Activated CD4-positive, alpha-beta T cell treated with anti-CD3 and anti-CD28 coated beads for 48 hours (primary cell): ENCODE results near the gene RFC2.
A peak's percentile ranks its signal among the peaks of the same experiment; 100 is the strongest.
"Not testable (repeated sequence)": the region's sequence is repeated elsewhere in the genome, so short reads cannot be mapped to it uniquely, and the experiment has no call there.

Experiments used
- DNase-seq: peaks from one replicate; pipeline ENCODE4 v3.0.0-alpha.2; 2020

Gene RFC2

GRCh38 chr7:74216361-74216761 lies 37.8 kb downstream of the RFC2 start:
- no peak for DNase-seq

- no peak for DNase-seq
These were observed 38.3 kb downstream of the RFC2 start for GRCh38 chr7:74215921-74216320.

GRCh38 chr7:74214816-74215630 lies 39.2 kb downstream of the RFC2 start:
- DNase-seq: no peak

- no peak for DNase-seq
These were observed 41.5 kb downstream of the RFC2 start for GRCh38 chr7:74212661-74213060.

GRCh38 chr7:74208241-74208640 lies 46.0 kb downstream of the RFC2 start:
- DNase-seq: not testable (repeated sequence)

GRCh38 chr7:74207586-74207985 lies 46.6 kb downstream of the RFC2 start:
- no peak for DNase-seq

- peak; percentile 87 for DNase-seq
These were observed 47.5 kb downstream of the RFC2 start for GRCh38 chr7:74206589-74207120.

- not testable (repeated sequence) for DNase-seq
These were observed 48.1 kb downstream of the RFC2 start for GRCh38 chr7:74206052-74206451.

- no peak for DNase-seq
These were observed 50.1 kb downstream of the RFC2 start for GRCh38 chr7:74203956-74204618.

GRCh38 chr7:74202841-74203556 lies 51.2 kb downstream of the RFC2 start:
- no peak for DNase-seq

GRCh38 chr7:74199551-74200355 lies 54.4 kb downstream of the RFC2 start:
- no peak for DNase-seq

- DNase-seq: no peak
These were observed 56.6 kb downstream of the RFC2 start for GRCh38 chr7:74197449-74198124.

- not testable (repeated sequence) for DNase-seq
These were observed 58.1 kb downstream of the RFC2 start for GRCh38 chr7:74195968-74196654.

- DNase-seq: not testable (repeated sequence)
These were observed 58.9 kb downstream of the RFC2 start for GRCh38 chr7:74195139-74195860.

- DNase-seq: no peak
These were observed 59.5 kb downstream of the RFC2 start for GRCh38 chr7:74194686-74195085.

- DNase-seq: no peak
These were observed 60.3 kb downstream of the RFC2 start for GRCh38 chr7:74193913-74194312.

- DNase-seq: no peak
These were observed 61.1 kb downstream of the RFC2 start for GRCh38 chr7:74193054-74193453.

- no peak for DNase-seq
These were observed 63.0 kb downstream of the RFC2 start for GRCh38 chr7:74191231-74191630.

GRCh38 chr7:74190259-74190658 lies 63.9 kb downstream of the RFC2 start:
- DNase-seq: no peak

GRCh38 chr7:74187915-74188675 lies 66.1 kb downstream of the RFC2 start:
- no peak for DNase-seq
